K562 (cell line): ENCODE data around the gene BEND6. TPM values are rescaled to one million over a fixed set of nuclear protein-coding genes. Genes with fewer than 3 reads are reported as not detected.

Source experiments
- ATAC-seq: fragments of 200-7000 bp; cut with Tn5 transposase; 3 replicates; pipeline ENCODE4 v1.9.1; 2020; ENCODE audit warnings: moderate library complexity
- BruUV-seq: library from RNA; stranded (reverse); fragments of 400-500 nt; replicated peaks from 2 replicates; lab custom pipeline; 2021; lab: Mats Ljungman, UMichigan
- CTCF ChIA-PET: fragments of 300-600 bp; formaldehyde crosslinking; extraction: SDS; loops from one replicate; lab custom pipeline; 2021; ENCODE audit warnings: low intra/inter-chr PET ratio; lab: Yijun Ruan, JAX
- POLR2A ChIA-PET: fragments of 300-600, 350-650 bp; sonication (Branson Sonifier 250); formaldehyde crosslinking; extraction: SDS; loops from one replicate; lab custom pipeline; 2021; ENCODE audit warnings: antibody characterized with exemption, inconsistent platforms; lab: Yijun Ruan, JAX
- DNase-seq, 4 experiments: peaks; one replicate each; pipeline versions ENCODE4 v3.0.0 to v3.0.0-alpha.2; 2011 to 2018; ENCODE audit warnings: low spot score in 3 of 4, mixed read lengths in 3 of 4; ENCODE audit errors: extremely low read depth in 1 of 4
- FAIRE-seq: peaks from 2 replicates; lab custom pipeline; 2011; peaks lifted over from hg19 to GRCh38; lab: Jason Lieb, UNC
- H2AFZ ChIP-seq: 2 replicates; pipeline ENCODE4 v1.6.0; 2011; ENCODE audit warnings: low read depth, low read length, control low read depth, inconsistent platforms
- H3K27ac ChIP-seq: fragments of 200-600 bp; 3 replicates; pipeline ENCODE4 v1.8.0; 2011; ENCODE audit warnings: low read depth, mild to moderate bottlenecking, control low read depth, inconsistent platforms, low read length, moderate library complexity, mixed read lengths; ENCODE audit errors: extremely low read depth
- H3K27me3 ChIP-seq, 2 experiments: fragments of 300-600 bp in 1 of 2; 2 replicates in 1 of 2; 3 replicates in 1 of 2; pipeline versions ENCODE4 v1.6.0 to v1.8.0; 2011; ENCODE audit warnings: inconsistent platforms in 2 of 2, low read length in 2 of 2, mild to moderate bottlenecking in 1 of 2, mixed read lengths in 1 of 2, moderate library complexity in 1 of 2; ENCODE audit not compliant: control insufficient read depth in 2 of 2, insufficient read depth in 2 of 2
- H3K36me3 ChIP-seq: fragments of 300-600 bp; 3 replicates; pipeline ENCODE4 v1.8.0; 2011; ENCODE audit warnings: mild to moderate bottlenecking, low read length, inconsistent platforms; ENCODE audit not compliant: control insufficient read depth, insufficient read depth
- H3K4me1 ChIP-seq, 2 experiments: fragments of 200-600 bp in 1 of 2; replicated peaks in 1 of 2; 2 replicates in 1 of 2; 3 replicates in 1 of 2; pipeline versions ENCODE4 v1.5.1 to v1.8.0; 2011; ENCODE audit warnings: inconsistent platforms in 2 of 2, low read length in 2 of 2, mild to moderate bottlenecking in 1 of 2, mixed read lengths in 1 of 2, moderate library complexity in 1 of 2; ENCODE audit not compliant: control insufficient read depth in 2 of 2, insufficient read depth in 2 of 2
- H3K4me2 ChIP-seq: 2 replicates; pipeline ENCODE4 v1.6.1; 2011; ENCODE audit warnings: low read length, control low read depth, inconsistent platforms, mixed read lengths; ENCODE audit not compliant: insufficient read depth
- H3K4me3 ChIP-seq: fragments of 200-600 bp; sonication (generic), shearing (Covaris generic); 2 replicates; pipeline ENCODE4 v1.5.1; 2016; ENCODE audit warnings: control low read depth, inconsistent platforms
- H3K79me2 ChIP-seq: fragments of 200-600 bp; 3 replicates; pipeline ENCODE4 v1.8.0; 2011; ENCODE audit warnings: low read length, inconsistent platforms; ENCODE audit not compliant: control insufficient read depth, insufficient read depth
- H3K9ac ChIP-seq, 2 experiments: 2 replicates each; pipeline versions ENCODE4 v1.6.0 to v1.6.1; 2011; ENCODE audit warnings: low read depth in 2 of 2, low read length in 2 of 2, control low read depth in 1 of 2, inconsistent platforms in 1 of 2, mild to moderate bottlenecking in 1 of 2, mixed read lengths in 1 of 2; ENCODE audit not compliant: insufficient read depth in 1 of 2
- H3K9me1 ChIP-seq: one replicate; pipeline ENCODE4 v1.6.0; 2011; ENCODE audit warnings: inconsistent platforms, mild to moderate bottlenecking, low read length, moderate library complexity; ENCODE audit not compliant: control insufficient read depth, insufficient read depth
- H3K9me3 ChIP-seq: replicated peaks from 2 replicates; pipeline ENCODE4 v1.5.1; 2011; ENCODE audit warnings: low read depth, low read length, inconsistent platforms; ENCODE audit not compliant: control insufficient read depth, insufficient read depth
- H4K20me1 ChIP-seq: replicated peaks from 2 replicates; pipeline ENCODE4 v1.6.1; 2011; ENCODE audit warnings: low read length, inconsistent platforms, mixed read lengths; ENCODE audit not compliant: control insufficient read depth, insufficient read depth
- ARID1B ChIP-seq: fragments of 450-650 bp; IDR thresholded peaks from 2 replicates; pipeline ENCODE4 v1.6.1; 2016; ENCODE audit warnings: antibody characterized with exemption, mild to moderate bottlenecking, inconsistent platforms
- BCLAF1 ChIP-seq, 2 experiments: fragments of 450-650 bp in 1 of 2; IDR thresholded peaks; 2 replicates each; pipeline ENCODE4 v1.6.1; 2011 to 2017; ENCODE audit warnings: low read depth in 2 of 2, antibody characterized with exemption in 1 of 2, borderline replicate concordance in 1 of 2, low read length in 1 of 2, mild to moderate bottlenecking in 1 of 2, mixed read lengths in 1 of 2; ENCODE audit not compliant: control insufficient read depth in 1 of 2
- BRD4 ChIP-seq: fragments of 200-600 bp; sonication (generic); IDR thresholded peaks from 2 replicates; pipeline ENCODE4 v1.6.1; 2017; ENCODE audit warnings: inconsistent platforms
- CBFB ChIP-seq: sonication (generic); formaldehyde crosslinking; IDR thresholded peaks from 2 replicates; pipeline ENCODE4 v1.4.0; 2020; ENCODE audit warnings: mild to moderate bottlenecking, missing genetic modification reagents
- CBX5 ChIP-seq: IDR thresholded peaks from 2 replicates; pipeline ENCODE4 v1.6.1; 2014; ENCODE audit warnings: low read depth, borderline replicate concordance
- HIVEP1 ChIP-seq: fragments of 250-450 bp; sonication (Bioruptor Pico); IDR thresholded peaks from 2 replicates; pipeline ENCODE4 v1.4.0; 2020; ENCODE audit warnings: mild to moderate bottlenecking
- MCM2 ChIP-seq: fragments of 450-650 bp; IDR thresholded peaks from 2 replicates; pipeline ENCODE4 v1.6.1; 2017; ENCODE audit warnings: low read depth, mild to moderate bottlenecking
- NFIC ChIP-seq: fragments of 450-650 bp; IDR thresholded peaks from 2 replicates; pipeline ENCODE4 v1.6.1; 2017; ENCODE audit warnings: mild to moderate bottlenecking, inconsistent platforms
- PBX2 ChIP-seq, 2 experiments: IDR thresholded peaks in 1 of 2; conservative IDR thresholded peaks in 1 of 2; 2 replicates each; pipeline ENCODE4 v1.6.1; 2016; ENCODE audit warnings: low read depth in 2 of 2, mild to moderate bottlenecking in 1 of 2, missing compliant biosample characterization in 1 of 2, missing genetic modification characterization in 1 of 2, moderate library complexity in 1 of 2
- PURB ChIP-seq: sonication (generic); formaldehyde crosslinking; IDR thresholded peaks from 2 replicates; pipeline ENCODE4 v1.9.0; 2021; ENCODE audit warnings: low read depth, mild to moderate bottlenecking, missing genetic modification reagents
- SIX5 ChIP-seq, 2 experiments: IDR thresholded peaks; 2 replicates each; pipeline ENCODE4 v1.6.1; 2011; ENCODE audit warnings: low read length in 2 of 2, borderline replicate concordance in 1 of 2, low read depth in 1 of 2, mild to moderate bottlenecking in 1 of 2, moderate library complexity in 1 of 2; ENCODE audit not compliant: insufficient read depth in 1 of 2
- TAL1 ChIP-seq: fragments of 450-650 bp; IDR thresholded peaks from 2 replicates; pipeline ENCODE4 v1.6.1; 2016; ENCODE audit warnings: mild to moderate bottlenecking
- ZNF165 ChIP-seq: fragments of 250-450 bp; sonication (Bioruptor Pico); IDR thresholded peaks from 2 replicates; pipeline ENCODE4 v1.4.0; 2020; ENCODE audit warnings: borderline replicate concordance
- ZNF324 ChIP-seq: fragments of 250-450 bp; sonication (Bioruptor Pico); IDR thresholded peaks from 2 replicates; pipeline ENCODE4 v1.4.0; 2020; ENCODE audit warnings: mild to moderate bottlenecking
- WGBS: fragments of 100-300 bp; shearing (Covaris generic); methylation state at CpG from one replicate; pipeline ENCODE4 v1.1.6; 2016; ENCODE audit warnings: low coverage, mixed read lengths; ENCODE audit not compliant: insufficient coverage; ENCODE audit errors: missing lambda C conversion rate; 5-methylcytosine and 5-hydroxymethylcytosine counted together
- in situ Hi-C: fragments of 300-500 bp; cut with MboI; formaldehyde crosslinking; loops from 4 replicates; pipeline ENCODE4 v1.15.0; 2018; ENCODE audit warnings: inconsistent platforms, mixed read lengths
- intact Hi-C: fragments of 100-400 bp; cut with micrococcal nuclease; formaldehyde crosslinking; loops from 2 replicates; pipeline ENCODE4 v1.14.2; 2022
- polyA plus RNA-seq, 8 experiments: library from polyadenylated mRNA; depleted of rRNA in 4 of 8; stranded (reverse) in 5 of 8; unstranded in 3 of 8; fragments of >200 nt; fragmentation: Nextera tagmentation in 2 of 8; fragmentation: Illumina TruSeq in 1 of 8; extraction: Ambion mirVana in 2 of 8; extraction: Trizol in 1 of 8; gene quantifications; 2 replicates each; pipeline versions ENCODE4 v1.2.1 to v1.2.3, GENCODE V29; 2011 to 2014; ENCODE audit warnings: inconsistent platforms in 1 of 8, missing spikeins in 1 of 8
- total RNA-seq, 7 experiments: library from RNA; depleted of rRNA in 6 of 7; stranded (reverse); fragments of >200 nt in 6 of 7; fragmentation: Illumina TruSeq in 2 of 7; extraction: Trizol in 2 of 7; gene quantifications; 2 replicates each; pipeline versions ENCODE4 v1.2.1 to v1.2.3, GENCODE V29; 2011 to 2021; ENCODE audit warnings: low replicate concordance in 1 of 7
- TF ChIP-seq, protein P1 (sequence below): fragments of 150-350 bp; conservative IDR thresholded peaks from 2 replicates; pipeline ENCODE4 v1.6.1; 2014; ENCODE audit warnings: low read length

The BEND6 gene
- total and polyA plus RNA-seq, 9 of the 15 experiments (the other 6 are each of a cell fraction or from before 2014, with no cell fraction given), result 0.37 to 4.0 (median 1.1) TPM

DNA sequence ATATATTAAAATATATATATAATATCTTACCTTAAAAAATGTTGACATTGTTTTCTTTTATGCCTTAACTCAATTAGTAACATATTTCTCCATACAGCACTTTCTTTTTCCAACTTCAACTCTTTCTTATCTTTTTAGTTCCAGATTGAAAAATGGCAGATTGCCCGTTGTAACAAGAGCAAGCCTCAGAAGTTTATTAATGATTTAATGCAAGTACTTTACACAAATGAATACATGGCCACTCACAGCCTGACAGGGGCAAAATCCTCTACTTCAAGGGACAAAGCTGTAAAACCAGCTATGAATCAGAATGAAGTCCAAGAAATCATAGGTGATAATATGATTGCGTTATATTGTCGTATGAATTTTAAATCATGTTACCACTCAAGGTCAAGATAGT is 62.2 kb downstream of the BEND6 start:
- POLR2A ChIA-PET, result no interaction called here
- no peaks in the 10 kb centered on the region for H3K79me2 ChIP-seq
- H3K9ac ChIP-seq, result no peak overlapping the region
- BruUV-seq, result no TSS peak
- H4K20me1 ChIP-seq, result no peaks in the 10 kb centered on the region
- no peak overlapping the region for H3K4me3 ChIP-seq
- DNase-seq, result peak in 1 of 4 experiments; percentile 40
- H3K4me2 ChIP-seq, result no peak overlapping the region
- no peaks in the 10 kb centered on the region for H3K36me3 ChIP-seq
- CTCF ChIA-PET, result no interaction called here
- intact Hi-C loops, result no loop called here
- no peak for ATAC-seq
- peaks cover 8 to 26% of the 10 kb centered on the region in 2 experiments; a peak in 4 of 5 replicates for H3K4me1 ChIP-seq
- FAIRE-seq, result no peak
- 49% methylated on average over 3 of the region's 3 CpGs for WGBS
- H2AFZ ChIP-seq, result no peak overlapping the region
- in situ Hi-C loops, result no loop called here
- H3K27me3 ChIP-seq, result no peaks in the 10 kb centered on the region
- H3K27ac ChIP-seq, result no peak overlapping the region
- H3K9me3 ChIP-seq, result no peaks in the 10 kb centered on the region
- H3K9me1 ChIP-seq, result no peaks in the 10 kb centered on the region
- TF ChIP-seq PBX2 (CRISPR knock-in tag; IDR thresholded peaks at IDR 0.05; ENCODE audit: low read depth) (no peak), PBX2 (tag; conservative IDR thresholded peaks at IDR 0.05; ENCODE audit: low read depth) (peak; percentile 56), HIVEP1 (CRISPR knock-in tag) (no peak), ZNF324 (CRISPR knock-in tag) (no peak), BRD4 (no peak), NFIC (peak; percentile 61), CBX5 (no peak), TAL1 (peak; percentile 30), BCLAF1 (IDR thresholded peaks at IDR 0.05; ENCODE audit: borderline replicate concordance in 1 of 2, control insufficient read depth in 1 of 2, low read depth in 2 of 2, low read length in 1 of 2) (no peak), ZNF165 (CRISPR knock-in tag) (no peak), PURB (CRISPR knock-in tag) (no peak), MCM2 (no peak), ARID1B (peak; percentile 43; the same call in 1 of the 2 replicates), CBFB (no peak), SIX5 (IDR thresholded peaks at IDR 0.05; ENCODE audit: borderline replicate concordance in 1 of 2, insufficient read depth in 1 of 2, low read depth in 1 of 2, low read length in 2 of 2) (0 out of 4 replicates have a peak, but pooled peaks of 1 of the 2 experiments have one; percentile 9)
- TF ChIP-seq, protein P1, sequence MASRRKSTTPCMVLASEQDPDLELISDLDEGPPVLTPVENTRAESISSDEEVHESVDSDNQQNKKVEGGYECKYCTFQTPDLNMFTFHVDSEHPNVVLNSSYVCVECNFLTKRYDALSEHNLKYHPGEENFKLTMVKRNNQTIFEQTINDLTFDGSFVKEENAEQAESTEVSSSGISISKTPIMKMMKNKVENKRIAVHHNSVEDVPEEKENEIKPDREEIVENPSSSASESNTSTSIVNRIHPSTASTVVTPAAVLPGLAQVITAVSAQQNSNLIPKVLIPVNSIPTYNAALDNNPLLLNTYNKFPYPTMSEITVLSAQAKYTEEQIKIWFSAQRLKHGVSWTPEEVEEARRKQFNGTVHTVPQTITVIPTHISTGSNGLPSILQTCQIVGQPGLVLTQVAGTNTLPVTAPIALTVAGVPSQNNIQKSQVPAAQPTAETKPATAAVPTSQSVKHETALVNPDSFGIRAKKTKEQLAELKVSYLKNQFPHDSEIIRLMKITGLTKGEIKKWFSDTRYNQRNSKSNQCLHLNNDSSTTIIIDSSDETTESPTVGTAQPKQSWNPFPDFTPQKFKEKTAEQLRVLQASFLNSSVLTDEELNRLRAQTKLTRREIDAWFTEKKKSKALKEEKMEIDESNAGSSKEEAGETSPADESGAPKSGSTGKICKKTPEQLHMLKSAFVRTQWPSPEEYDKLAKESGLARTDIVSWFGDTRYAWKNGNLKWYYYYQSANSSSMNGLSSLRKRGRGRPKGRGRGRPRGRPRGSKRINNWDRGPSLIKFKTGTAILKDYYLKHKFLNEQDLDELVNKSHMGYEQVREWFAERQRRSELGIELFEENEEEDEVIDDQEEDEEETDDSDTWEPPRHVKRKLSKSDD, result no peak
